GM20431 (cell line): ENCODE results near the gene DHRS3.

Experiments
- in situ Hi-C: fragments of 300-500 bp; cut with MseI, MboI; formaldehyde crosslinking; loops from one replicate; pipeline ENCODE4 v1.15.0; 2020; ENCODE audit warnings: low sequenced_read_pairs; ENCODE audit not compliant: unreplicated experiment

Gene DHRS3

GRCh38 chr1:12640958-12641272 is 22.9 kb upstream of the DHRS3 start:
- in situ Hi-C loops: no loop called here

DNA sequence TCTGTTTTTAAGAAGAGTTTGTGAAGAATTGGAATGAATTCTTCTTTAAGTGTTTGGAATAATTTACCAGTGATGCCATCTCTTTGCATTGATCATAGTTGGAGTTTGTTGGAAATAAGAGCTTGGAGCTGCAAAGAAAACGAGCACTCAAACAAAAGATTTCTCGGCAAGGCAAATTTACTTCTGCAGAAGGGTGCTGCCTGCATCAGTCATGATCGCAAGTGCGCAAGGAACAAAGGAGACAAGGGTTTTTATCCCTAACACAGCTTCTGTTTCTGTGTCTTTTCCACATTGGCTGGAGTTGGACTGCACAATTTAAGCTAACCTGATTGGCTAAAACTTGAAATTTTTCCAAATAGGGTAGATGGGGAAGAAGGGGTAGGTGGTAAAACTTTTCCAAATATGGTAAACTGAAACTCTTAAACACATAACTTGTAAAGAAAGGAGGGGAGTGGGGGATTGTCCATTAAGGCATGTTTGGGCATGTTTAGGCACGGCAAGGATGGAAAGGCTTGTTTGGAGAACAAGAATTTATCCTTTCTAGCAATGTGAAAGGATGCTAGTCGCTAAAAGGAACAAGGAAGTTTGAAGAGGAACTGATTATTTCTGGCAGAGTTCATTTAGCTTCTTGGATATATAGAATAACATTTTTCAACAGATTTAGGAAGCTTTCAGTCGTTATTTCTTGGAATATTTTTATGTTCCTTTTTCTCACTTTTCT is 22.4 kb upstream of the DHRS3 start:
- in situ Hi-C loops: no loop called here

GRCh38 chr1:12637693-12638092 is 19.7 kb upstream of the DHRS3 start:
- in situ Hi-C loops: no loop called here

- in situ Hi-C loops: no loop called here
Observed at GRCh38 chr1:12636098-12636950, 18.3 kb upstream of the DHRS3 start.

DNA sequence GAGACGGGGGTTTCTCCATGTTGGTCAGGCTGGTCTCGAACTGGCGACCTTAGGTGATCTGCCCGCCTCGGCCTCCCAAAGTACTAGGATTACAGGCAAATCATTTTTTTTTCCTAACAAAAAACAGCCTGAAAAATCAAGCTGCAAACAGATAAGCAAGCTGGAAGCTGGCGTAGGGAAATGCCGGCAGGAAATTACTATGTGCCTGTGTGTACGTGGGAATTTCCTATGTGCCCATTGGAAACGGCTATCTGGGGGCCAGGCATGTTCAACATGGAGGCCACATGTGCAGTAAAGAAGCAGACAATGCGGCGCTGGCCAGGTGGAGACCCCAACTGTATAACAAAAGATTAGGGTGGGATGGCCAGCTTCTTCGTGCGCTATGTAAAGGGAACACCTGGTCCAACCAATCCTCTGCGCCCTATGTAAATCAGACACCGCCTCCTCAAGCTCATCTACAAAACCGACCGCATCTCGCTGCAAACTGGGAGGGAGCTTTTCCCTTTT is 16.7 kb upstream of the DHRS3 start:
- in situ Hi-C loops: no loop called here

GRCh38 chr1:12634156-12634555 is 16.1 kb upstream of the DHRS3 start:
- in situ Hi-C loops: no loop called here

GRCh38 chr1:12631571-12631970 is 13.6 kb upstream of the DHRS3 start:
- in situ Hi-C loops: no loop called here

GRCh38 chr1:12630946-12631530 is 13.0 kb upstream of the DHRS3 start:
- in situ Hi-C loops: no loop called here

GRCh38 chr1:12629985-12630760 is 12.2 kb upstream of the DHRS3 start:
- in situ Hi-C loops: no loop called here

- in situ Hi-C loops: no loop called here
Observed at GRCh38 chr1:12629511-12629956, 11.5 kb upstream of the DHRS3 start.

DNA sequence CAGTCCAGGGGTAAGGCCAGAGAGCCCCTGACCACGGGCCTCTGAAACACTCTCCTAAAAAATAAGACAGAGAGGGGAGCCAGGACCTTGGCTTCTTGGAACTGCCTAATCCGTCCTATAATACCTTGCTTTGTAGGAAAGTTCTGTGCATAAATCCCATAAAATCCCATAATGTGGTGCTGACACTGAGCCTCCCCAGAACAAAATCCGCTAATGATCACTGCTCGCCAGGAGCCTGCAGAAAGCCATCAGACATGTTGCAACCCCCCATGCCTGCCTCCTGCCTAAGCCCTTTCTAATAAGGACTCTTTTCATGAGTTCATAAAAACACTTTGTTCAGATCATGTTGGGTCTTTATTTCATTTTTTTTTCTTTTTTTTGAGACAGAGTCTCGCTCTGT is 9.3 kb upstream of the DHRS3 start:
- in situ Hi-C loops: no loop called here

DNA sequence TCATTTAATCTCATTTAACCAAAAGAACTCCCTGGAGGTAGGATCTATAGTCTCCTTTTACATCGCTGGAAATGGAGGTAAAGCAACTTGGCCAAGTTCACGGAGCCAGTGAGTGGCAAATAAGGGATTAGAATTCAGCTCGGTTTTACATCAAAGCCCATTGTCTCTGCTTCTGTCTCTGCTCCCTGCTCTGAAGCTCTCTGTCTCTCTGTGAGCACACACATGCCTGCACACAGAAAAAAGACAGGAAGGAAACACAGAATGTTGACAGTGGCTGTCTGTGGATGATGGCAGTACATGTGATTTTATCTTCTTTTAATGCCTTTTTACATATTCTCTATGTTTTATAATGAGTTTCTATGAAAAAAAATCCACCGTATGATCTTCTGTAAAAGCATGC is 8.9 kb upstream of the DHRS3 start:
- in situ Hi-C loops: no loop called here

DNA sequence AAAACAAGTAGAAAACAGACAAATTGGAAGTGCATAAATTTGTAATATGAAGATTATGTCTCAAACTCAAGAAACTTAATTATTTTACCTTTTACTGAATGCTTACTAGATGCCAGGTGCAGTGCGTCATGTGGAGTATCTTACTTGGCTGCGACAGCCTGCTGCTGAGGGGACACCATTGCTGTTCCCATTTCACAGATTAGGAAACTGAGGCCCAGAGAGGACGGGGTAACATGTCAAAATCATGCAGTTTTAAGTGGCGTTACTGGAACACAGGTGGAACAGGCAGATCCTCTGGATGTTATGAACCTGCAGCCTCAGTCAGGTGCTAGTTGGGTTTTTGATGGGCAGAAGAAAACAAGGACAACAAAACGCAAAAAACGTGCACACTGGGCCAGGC is 7.3 kb upstream of the DHRS3 start:
- in situ Hi-C loops: no loop called here

- in situ Hi-C loops: loop anchor here (25.0 kb wide), 2 partner anchors 310 to 510 kb away; no protein-coding TSS in a partner anchor
Observed at GRCh38 chr1:12622506-12622905, 4.5 kb upstream of the DHRS3 start.

DNA sequence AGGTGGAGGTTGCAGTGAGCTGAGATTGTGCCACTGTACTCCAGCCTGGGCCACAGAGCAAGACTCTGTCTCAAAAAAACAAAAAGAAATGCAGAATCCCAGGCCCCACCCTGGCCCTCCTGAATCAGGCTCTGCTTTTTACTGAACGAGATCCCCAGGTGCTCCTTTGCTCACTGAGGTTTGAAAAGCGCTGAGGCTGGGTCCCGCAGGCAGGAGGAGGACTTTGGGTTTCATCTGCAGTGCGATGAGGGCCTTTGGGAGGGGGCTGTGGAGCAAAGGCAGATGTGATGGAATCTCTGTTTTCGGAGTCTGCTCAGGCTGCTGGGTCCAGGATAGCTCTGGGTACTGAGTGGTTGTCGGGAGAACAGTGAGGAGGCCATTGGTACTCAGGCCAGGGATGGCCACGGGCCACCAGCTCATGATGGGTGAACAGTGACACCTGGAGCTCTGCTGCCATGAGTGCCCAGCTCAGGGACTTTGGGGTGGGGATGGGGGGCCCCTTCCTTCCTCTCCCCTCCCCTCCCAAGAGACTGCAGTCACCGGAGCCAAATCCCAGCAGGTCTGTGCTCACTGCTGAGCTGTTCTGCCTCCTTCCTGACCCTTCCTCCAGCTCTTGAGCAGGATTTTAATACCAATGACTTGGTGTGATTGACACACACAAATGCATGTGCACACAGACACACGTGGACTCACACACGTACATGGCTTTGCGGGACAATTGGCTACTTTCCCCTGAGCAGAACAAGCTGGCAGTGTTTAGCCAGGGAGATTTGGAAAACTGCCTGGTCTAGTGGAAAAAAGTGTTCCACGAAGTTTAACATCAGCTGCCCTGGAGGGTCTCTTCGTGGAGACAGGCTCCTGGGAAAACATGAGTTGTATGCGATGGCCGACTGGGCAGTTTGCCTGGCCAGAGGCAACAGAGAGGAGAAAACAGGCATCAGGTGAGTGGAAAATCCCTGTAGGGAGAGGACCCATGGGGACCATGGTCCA is 3.6 kb upstream of the DHRS3 start:
- in situ Hi-C loops: loop anchor here (25.0 kb wide), 2 partner anchors 309 to 509 kb away; no protein-coding TSS in a partner anchor

- in situ Hi-C loops: loop anchor here (25.0 kb wide), 2 partner anchors 309 to 509 kb away; no protein-coding TSS in a partner anchor
Observed at GRCh38 chr1:12620931-12621330, 2.9 kb upstream of the DHRS3 start.

DNA sequence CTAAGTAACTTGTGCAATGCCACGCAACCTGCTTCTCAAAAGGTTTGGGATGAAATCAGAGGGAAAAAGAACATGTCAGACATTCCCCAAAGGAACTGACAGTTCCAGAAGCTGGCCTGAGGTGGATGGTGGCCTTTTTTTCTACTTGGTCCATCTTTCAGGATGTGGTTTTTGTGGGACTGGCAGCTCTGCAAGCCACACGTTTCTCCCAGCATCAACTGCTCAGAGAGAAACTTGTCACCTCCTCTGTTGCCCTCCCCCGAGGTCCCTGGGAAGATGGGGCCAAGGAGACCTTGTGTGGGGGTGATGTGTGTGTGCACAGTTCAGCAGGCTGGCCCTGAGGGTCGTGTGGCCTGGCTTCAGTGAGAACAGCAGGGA is 2.5 kb upstream of the DHRS3 start:
- in situ Hi-C loops: loop anchor here (25.0 kb wide), 2 partner anchors 308 to 508 kb away; no protein-coding TSS in a partner anchor

DNA sequence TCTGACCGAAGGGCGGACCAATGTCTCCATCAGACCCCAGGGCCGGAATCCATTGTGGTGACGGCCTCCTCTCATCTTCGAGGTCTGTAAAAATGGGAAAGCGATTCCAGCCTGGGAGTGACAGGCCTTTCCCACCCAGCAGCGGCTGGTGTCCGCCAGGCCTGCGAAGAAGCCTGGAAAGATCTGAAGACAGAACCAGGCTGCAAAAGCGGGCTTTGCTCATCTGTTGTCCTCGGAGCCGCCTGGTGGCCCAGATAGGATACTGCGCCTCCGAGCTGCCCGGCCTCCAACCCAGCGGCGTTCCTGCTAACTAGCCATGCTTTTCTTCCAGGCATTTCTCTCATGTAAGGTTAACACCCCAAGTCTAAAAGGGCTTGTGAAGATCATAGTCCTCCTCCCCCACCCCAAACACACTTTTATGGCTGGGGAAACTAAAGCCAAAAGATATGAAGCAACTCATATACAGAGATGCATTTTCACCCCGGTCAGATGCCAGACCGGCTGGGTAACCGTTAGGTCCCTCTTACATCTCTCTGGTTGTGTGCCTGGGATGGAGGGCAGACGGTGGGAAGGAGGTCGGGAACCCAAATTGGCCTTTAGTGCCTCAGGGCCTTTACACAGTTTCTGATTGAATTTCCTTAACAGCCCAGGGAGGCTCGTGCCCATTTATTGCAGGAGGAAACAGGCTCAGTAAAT is 1.9 kb upstream of the DHRS3 start:
- in situ Hi-C loops: loop anchor here (25.0 kb wide), 2 partner anchors 308 to 508 kb away; no protein-coding TSS in a partner anchor
